PFSK-1 (cell line): ENCODE data around the gene DISC1.

Experiments
- FOXP2 ChIP-seq: optimal IDR thresholded peaks from 2 replicates; pipeline ENCODE3; 2011; ENCODE audit warnings: borderline replicate concordance, control low read depth, inconsistent platforms; ENCODE audit not compliant: insufficient read depth; ENCODE audit errors: extremely low read length, extremely low read depth
- POLR2AphosphoS5 ChIP-seq: IDR thresholded peaks from 2 replicates; pipeline ENCODE4 v1.6.1; 2012; ENCODE audit warnings: low read depth, mild to moderate bottlenecking, control low read depth, low read length, moderate library complexity
- REST ChIP-seq, 2 experiments: IDR thresholded peaks; 2 replicates each; pipeline versions ENCODE4 v1.6.1 to v1.8.0; 2011 to 2012; ENCODE audit warnings: low read depth in 2 of 2, low read length in 2 of 2, control low read depth in 1 of 2, inconsistent platforms in 1 of 2, mild to moderate bottlenecking in 1 of 2, moderate library complexity in 1 of 2; ENCODE audit not compliant: insufficient read depth in 1 of 2
- SIN3A ChIP-seq: IDR thresholded peaks from 2 replicates; pipeline ENCODE4 v1.6.1; 2012; ENCODE audit warnings: mild to moderate bottlenecking, low read length, moderate library complexity, borderline replicate concordance; ENCODE audit not compliant: insufficient read depth
- TAF1 ChIP-seq: IDR thresholded peaks from 2 replicates; pipeline ENCODE4 v1.6.1; 2012; ENCODE audit warnings: low read length, control low read depth, borderline replicate concordance; ENCODE audit not compliant: insufficient read depth

DISC1 gene

GRCh38 chr1:231887866-231888265 is 261.3 kb downstream of the DISC1 start:
- TF ChIP-seq SIN3A = no peak
- TF ChIP-seq REST (IDR thresholded peaks at IDR 0.05; ENCODE audit: insufficient read depth in 1 of 2, low read depth in 2 of 2, low read length in 2 of 2) = no peak
- TF ChIP-seq POLR2AphosphoS5 = no peak
- TF ChIP-seq TAF1 = no peak
- TF ChIP-seq FOXP2 = no peak

GRCh38 chr1:231890791-231891190 is 264.2 kb downstream of the DISC1 start:
- TF ChIP-seq SIN3A (no peak), FOXP2 (no peak), TAF1 (no peak), POLR2AphosphoS5 (no peak), REST (IDR thresholded peaks at IDR 0.05; ENCODE audit: insufficient read depth in 1 of 2, low read depth in 2 of 2, low read length in 2 of 2) (no peak)

- no peak for TF ChIP-seq FOXP2
- no peak for TF ChIP-seq TAF1
- TF ChIP-seq POLR2AphosphoS5 = no peak
- no peak for TF ChIP-seq REST (IDR thresholded peaks at IDR 0.05; ENCODE audit: insufficient read depth in 1 of 2, low read depth in 2 of 2, low read length in 2 of 2)
- no peak for TF ChIP-seq SIN3A
Measured at GRCh38 chr1:231893400-231894102, 267.0 kb downstream of the DISC1 start.

- TF ChIP-seq POLR2AphosphoS5 (no peak), TAF1 (no peak), SIN3A (no peak), FOXP2 (no peak), REST (IDR thresholded peaks at IDR 0.05; ENCODE audit: insufficient read depth in 1 of 2, low read depth in 2 of 2, low read length in 2 of 2) (no peak)
Measured at GRCh38 chr1:231896806-231897205, 270.2 kb downstream of the DISC1 start.

GRCh38 chr1:231899046-231899445 is 272.5 kb downstream of the DISC1 start:
- TF ChIP-seq SIN3A = no peak
- no peak for TF ChIP-seq FOXP2
- TF ChIP-seq REST (IDR thresholded peaks at IDR 0.05; ENCODE audit: insufficient read depth in 1 of 2, low read depth in 2 of 2, low read length in 2 of 2) = no peak
- no peak for TF ChIP-seq TAF1
- TF ChIP-seq POLR2AphosphoS5 = no peak
